Central memory CD8-positive, alpha-beta T cell (primary cell): ENCODE measurements around the gene NDE1.
A peak's percentile ranks its signal among the peaks of the same experiment; 100 is the strongest.
"Not testable (repeated sequence)": the region's sequence is repeated elsewhere in the genome, so short reads cannot be mapped to it uniquely, and the experiment has no call there.

Source experiments
- ATAC-seq: fragments of 150-1000 bp; cut with Tn5 transposase; replicated peaks from 2 replicates; pipeline ENCODE4 v1.10.0; 2022; ENCODE audit warnings: mild to moderate bottlenecking, moderate FRiP score, moderate number of reproducible peaks; ENCODE audit not compliant: poor library complexity, severe bottlenecking; ENCODE audit errors: extremely low read depth
- DNase-seq, 2 donors: peaks; one replicate each; pipeline ENCODE4 v3.0.0; 2021; ENCODE audit warnings: low spot score in 2 of 2
- H3K27ac Mint-ChIP-seq: one replicate; pipeline ENCODE4 v1.8.0; 2022; ENCODE audit warnings: low read depth, mild to moderate bottlenecking, moderate library complexity, mixed read lengths
- H3K27me3 Mint-ChIP-seq: one replicate; pipeline ENCODE4 v1.8.0; 2022; ENCODE audit warnings: mixed read lengths
- H3K36me3 Mint-ChIP-seq: one replicate; pipeline ENCODE4 v1.8.0; 2022; ENCODE audit warnings: mild to moderate bottlenecking, moderate library complexity, mixed read lengths; ENCODE audit not compliant: insufficient read depth
- H3K4me1 Mint-ChIP-seq: one replicate; pipeline ENCODE4 v1.8.0; 2022; ENCODE audit warnings: mixed read lengths
- H3K4me3 Mint-ChIP-seq: one replicate; pipeline ENCODE4 v1.8.0; 2022; ENCODE audit warnings: mild to moderate bottlenecking, moderate library complexity, mixed read lengths
- H3K9me3 Mint-ChIP-seq: one replicate; pipeline ENCODE4 v1.8.0; 2022; ENCODE audit warnings: mixed read lengths

The NDE1 gene

GRCh38 chr16:15649311-15649710, 734 bp upstream of the NDE1 start:
- Mint-ChIP-seq H3K4me3 (peak overlapping the region; percentile 98), H3K36me3 (peaks cover 21% of the 10 kb centered on the region), H3K4me1 (peaks cover 31% of the 10 kb centered on the region)
- H3K9me3 Mint-ChIP-seq, H3K27ac Mint-ChIP-seq, H3K27me3 Mint-ChIP-seq, ATAC-seq, DNase-seq: not testable (repeated sequence)

- Mint-ChIP-seq H3K36me3 (peaks cover 21% of the 10 kb centered on the region), H3K4me1 (peaks cover 31% of the 10 kb centered on the region), H3K9me3 (no peaks in the 10 kb centered on the region), H3K27ac (no peak overlapping the region), H3K27me3 (no peaks in the 10 kb centered on the region), H3K4me3 (peak overlapping the region; percentile 98)
- DNase-seq (no peak), ATAC-seq (no peak)
Measured at GRCh38 chr16:15649727-15650018, 372 bp upstream of the NDE1 start.

GRCh38 chr16:15650698-15651171, 690 bp downstream of the NDE1 start:
- Mint-ChIP-seq H3K27ac (peak overlapping the region; percentile 98), H3K4me3 (peak overlapping the region; percentile 98), H3K9me3 (no peaks in the 10 kb centered on the region), H3K27me3 (no peaks in the 10 kb centered on the region), H3K4me1 (peaks cover 31% of the 10 kb centered on the region), H3K36me3 (peaks cover 23% of the 10 kb centered on the region)
- ATAC-seq (peak; percentile 47), DNase-seq (peak in 1 of 2 donors; percentile 15)

DNA sequence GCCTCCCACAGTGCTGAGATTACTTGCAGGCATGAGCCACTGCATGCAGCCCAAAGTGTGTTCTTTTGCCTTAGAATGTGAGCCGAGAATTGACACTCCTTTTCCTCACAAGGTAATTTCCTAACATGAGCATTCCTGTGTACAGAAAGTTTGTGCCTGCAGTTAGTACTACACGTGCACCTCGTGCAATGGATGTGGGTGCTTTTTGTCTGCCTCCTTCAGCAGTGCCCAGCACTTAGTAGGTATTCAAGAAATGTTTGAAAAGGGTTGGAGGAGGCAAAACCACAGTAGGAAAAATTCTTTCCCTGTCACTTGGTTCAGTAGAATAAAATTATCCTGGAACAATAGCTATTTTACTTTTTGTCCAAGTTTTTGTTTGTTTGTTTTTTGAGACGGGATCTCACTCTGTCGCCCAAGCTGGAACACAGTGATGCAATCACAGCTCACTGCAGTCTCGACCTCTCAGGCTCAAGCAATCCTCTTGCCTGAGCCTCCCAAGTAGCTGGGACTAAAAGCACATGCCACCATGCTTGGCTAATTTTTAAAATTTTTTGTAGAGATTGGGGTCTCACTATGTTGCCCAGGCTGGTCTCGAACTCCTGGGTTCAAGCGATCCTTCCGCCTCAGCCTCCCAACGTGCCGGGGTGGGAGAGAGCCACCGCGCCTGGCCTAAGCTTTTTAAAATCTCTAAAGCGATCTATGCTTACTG, 2.4 kb downstream of the NDE1 start:
- H3K27me3 Mint-ChIP-seq, result no peaks in the 10 kb centered on the region
- peak overlapping the region; percentile 98 for H3K4me3 Mint-ChIP-seq
- H3K4me1 Mint-ChIP-seq, result peaks cover 43% of the 10 kb centered on the region
- no peak for DNase-seq
- H3K9me3 Mint-ChIP-seq, result no peaks in the 10 kb centered on the region
- peaks cover 23% of the 10 kb centered on the region for H3K36me3 Mint-ChIP-seq
- ATAC-seq, result no peak
- peak overlapping the region; percentile 98 for H3K27ac Mint-ChIP-seq

- ATAC-seq (no peak), DNase-seq (no peak)
- peak overlapping the region; percentile 38 for H3K4me3 Mint-ChIP-seq
- peaks cover 23% of the 10 kb centered on the region for H3K36me3 Mint-ChIP-seq
- peaks cover 50% of the 10 kb centered on the region for H3K4me1 Mint-ChIP-seq
- no peaks in the 10 kb centered on the region for H3K9me3 Mint-ChIP-seq
- no peaks in the 10 kb centered on the region for H3K27me3 Mint-ChIP-seq
- peak overlapping the region; percentile 49 for H3K27ac Mint-ChIP-seq
Measured at GRCh38 chr16:15653227-15653626, 3.2 kb downstream of the NDE1 start.

GRCh38 chr16:15654591-15654990, 4.5 kb downstream of the NDE1 start:
- DNase-seq, result no peak
- H3K4me1 Mint-ChIP-seq, result peaks cover 58% of the 10 kb centered on the region
- H3K4me3 Mint-ChIP-seq, result no peak overlapping the region
- no peak overlapping the region for H3K27ac Mint-ChIP-seq
- ATAC-seq, result no peak
- H3K36me3 Mint-ChIP-seq, result peaks cover 23% of the 10 kb centered on the region
- no peaks in the 10 kb centered on the region for H3K9me3 Mint-ChIP-seq
- no peaks in the 10 kb centered on the region for H3K27me3 Mint-ChIP-seq

DNA sequence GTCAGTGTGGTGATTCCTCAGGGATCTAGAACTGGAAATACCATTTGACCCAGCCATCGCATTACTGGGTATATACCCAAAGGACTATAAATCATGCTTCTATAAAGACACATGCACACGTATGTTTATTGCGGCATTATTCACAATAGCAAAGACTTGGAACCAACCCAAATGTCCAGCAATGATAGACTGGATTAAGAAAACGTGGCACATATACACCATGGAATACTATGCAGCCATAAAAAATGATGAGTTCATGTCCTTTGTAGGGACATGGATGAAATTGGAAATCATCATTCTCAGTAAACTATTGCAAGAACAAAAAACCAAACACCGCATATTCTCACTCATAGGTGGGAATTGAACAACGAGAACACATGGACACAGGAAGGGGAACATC, 5.5 kb downstream of the NDE1 start:
- Mint-ChIP-seq H3K36me3 (peaks cover 21% of the 10 kb centered on the region), H3K4me1 (peaks cover 58% of the 10 kb centered on the region)
- not testable (repeated sequence) for H3K27me3 Mint-ChIP-seq, DNase-seq, H3K4me3 Mint-ChIP-seq, ATAC-seq, H3K9me3 Mint-ChIP-seq, H3K27ac Mint-ChIP-seq

DNA sequence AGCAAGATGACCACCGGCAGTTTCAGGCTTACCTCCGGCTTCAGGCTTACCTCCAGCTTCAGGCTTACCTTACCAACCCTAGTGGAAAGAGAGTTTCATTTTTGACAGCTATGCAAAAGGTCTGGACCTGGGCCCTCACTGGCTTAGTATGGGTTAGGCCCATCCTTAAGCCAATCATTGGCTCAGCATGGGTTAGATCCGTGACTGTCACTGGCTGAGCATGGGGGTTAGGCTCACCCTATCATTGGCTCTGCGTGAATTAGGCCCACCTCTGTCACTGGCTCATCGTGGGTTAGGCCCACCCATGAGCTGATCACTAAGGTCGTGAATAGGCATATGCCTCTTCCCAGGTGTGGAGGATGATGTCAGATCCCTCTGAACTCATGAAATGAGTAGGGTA, 8.1 kb downstream of the NDE1 start:
- Mint-ChIP-seq H3K4me3 (no peak overlapping the region), H3K9me3 (no peaks in the 10 kb centered on the region), H3K36me3 (peaks cover 22% of the 10 kb centered on the region), H3K27me3 (no peaks in the 10 kb centered on the region), H3K27ac (peak overlapping the region; percentile 5), H3K4me1 (peaks cover 58% of the 10 kb centered on the region)
- no peak for ATAC-seq
- no peak for DNase-seq

DNA sequence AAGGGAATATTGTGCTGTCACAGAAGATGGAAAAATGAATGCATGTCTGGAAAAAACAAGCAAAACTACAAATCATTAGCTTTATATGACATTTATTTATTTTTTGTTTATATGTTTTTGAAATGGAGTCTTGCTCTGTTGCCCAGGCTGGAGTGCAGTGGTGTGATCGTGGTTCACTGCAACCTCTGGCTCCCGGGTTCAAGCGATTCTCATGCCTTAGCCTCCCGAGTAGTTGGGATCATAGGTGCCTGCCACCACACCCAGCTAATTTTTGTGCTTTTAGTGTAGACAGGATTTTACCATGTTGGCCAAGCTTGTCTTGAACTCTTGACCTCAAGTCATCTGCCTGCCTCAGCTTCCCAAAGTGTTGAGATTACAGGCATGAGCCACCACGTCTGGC, 8.5 kb downstream of the NDE1 start:
- ATAC-seq (no peak), DNase-seq (no peak)
- Mint-ChIP-seq H3K27ac (peak overlapping the region; percentile 5), H3K4me1 (peaks cover 55% of the 10 kb centered on the region), H3K4me3 (peak overlapping the region; percentile 19), H3K27me3 (no peaks in the 10 kb centered on the region), H3K9me3 (no peaks in the 10 kb centered on the region), H3K36me3 (peaks cover 23% of the 10 kb centered on the region)

DNA sequence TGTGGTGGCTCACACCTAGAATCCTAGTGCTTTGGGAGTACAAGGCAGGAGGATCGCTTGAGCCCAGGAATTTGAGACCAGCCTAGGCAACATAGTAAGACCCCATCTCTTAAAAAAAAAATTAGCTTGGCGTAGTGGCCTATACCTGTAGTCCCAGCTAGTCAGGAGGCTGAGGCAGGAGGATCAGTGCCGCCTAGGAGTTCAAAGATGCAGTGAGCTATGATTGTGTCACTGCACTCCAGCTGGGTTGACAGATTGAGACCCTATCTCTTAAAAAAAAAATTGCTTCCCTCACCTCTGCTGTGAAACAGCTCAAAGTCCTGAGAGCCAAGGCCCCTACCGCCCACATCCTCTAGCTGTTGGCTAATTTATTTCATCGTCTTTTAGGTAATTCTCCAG, 10.2 kb downstream of the NDE1 start:
- Mint-ChIP-seq H3K27ac (peak overlapping the region; percentile 5), H3K9me3 (no peaks in the 10 kb centered on the region), H3K36me3 (peaks cover 28% of the 10 kb centered on the region), H3K4me1 (peaks cover 50% of the 10 kb centered on the region), H3K4me3 (peak overlapping the region; percentile 29), H3K27me3 (no peaks in the 10 kb centered on the region)
- ATAC-seq, result no peak
- DNase-seq, result no peak

DNA sequence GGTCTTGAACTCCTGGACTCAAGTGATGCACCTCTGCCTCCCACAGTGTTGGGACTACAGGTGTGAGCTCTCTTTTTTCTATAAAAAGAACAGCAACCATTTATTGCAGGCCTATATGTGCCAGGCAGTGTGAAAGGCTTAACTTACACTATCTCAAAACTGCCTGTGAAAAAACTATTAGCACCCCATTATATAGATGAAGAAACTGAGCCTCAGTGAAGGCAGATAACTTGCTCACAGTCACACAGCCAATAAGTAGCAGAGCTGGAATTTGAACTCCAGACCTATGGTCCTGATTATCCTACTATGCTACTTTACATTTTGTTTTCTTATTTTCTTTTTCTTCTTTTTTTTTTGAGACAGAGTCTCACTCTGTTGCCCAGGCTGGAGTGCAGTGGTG, 15.1 kb downstream of the NDE1 start:
- H3K4me3 Mint-ChIP-seq, result no peak overlapping the region
- DNase-seq, result no peak
- no peaks in the 10 kb centered on the region for H3K9me3 Mint-ChIP-seq
- no peak overlapping the region for H3K27ac Mint-ChIP-seq
- peaks cover 26% of the 10 kb centered on the region for H3K4me1 Mint-ChIP-seq
- peaks cover 68% of the 10 kb centered on the region for H3K36me3 Mint-ChIP-seq
- no peak for ATAC-seq
- H3K27me3 Mint-ChIP-seq, result no peaks in the 10 kb centered on the region

- no peaks in the 10 kb centered on the region for H3K9me3 Mint-ChIP-seq
- H3K4me3 Mint-ChIP-seq, result no peak overlapping the region
- no peak overlapping the region for H3K27ac Mint-ChIP-seq
- peaks cover 11% of the 10 kb centered on the region for H3K4me1 Mint-ChIP-seq
- H3K27me3 Mint-ChIP-seq, result no peaks in the 10 kb centered on the region
- DNase-seq (no peak), ATAC-seq (no peak)
- peaks cover 71% of the 10 kb centered on the region for H3K36me3 Mint-ChIP-seq
Measured at GRCh38 chr16:15667091-15667742, 17.2 kb downstream of the NDE1 start.

- Mint-ChIP-seq H3K36me3 (peaks cover 68% of the 10 kb centered on the region), H3K4me3 (no peak overlapping the region)
- no peak for ATAC-seq
Measured at GRCh38 chr16:15671530-15672117, 21.6 kb downstream of the NDE1 start.

More at GRCh38 chr16:15671530-15672117, 21.6 kb downstream of the NDE1 start:
- no peak for DNase-seq
- Mint-ChIP-seq H3K27me3 (no peaks in the 10 kb centered on the region), H3K4me1 (peaks cover 24% of the 10 kb centered on the region), H3K9me3 (no peaks in the 10 kb centered on the region), H3K27ac (peak overlapping the region; percentile 79)
